Neural cell (in vitro differentiated cells): ENCODE data around the gene UGCG. TPM values are rescaled to one million over a fixed set of nuclear protein-coding genes. Genes with fewer than 3 reads are reported as not detected.

Experiments
- H2AFZ ChIP-seq: fragments of 200-600, 300-800 bp; sonication (generic), shearing (Covaris generic); 2 replicates; pipeline ENCODE4 v1.6.0; 2014; ENCODE audit warnings: low read depth, mild to moderate bottlenecking, antibody characterized with exemption, low read length, moderate library complexity
- H3F3A ChIP-seq: fragments of 200-600 bp; shearing (Covaris generic); 2 replicates; pipeline ENCODE4 v1.6.1; 2016; ENCODE audit warnings: mild to moderate bottlenecking, moderate library complexity, mixed read lengths, antibody characterized with exemption, low read length; ENCODE audit not compliant: insufficient read depth, poor library complexity, severe bottlenecking
- H3K27ac ChIP-seq: fragments of 200-600, 300-800 bp; sonication (generic), shearing (Covaris generic); 2 replicates; pipeline ENCODE4 v1.5.1; 2014; ENCODE audit warnings: mild to moderate bottlenecking, low read length, moderate library complexity
- H3K27me3 ChIP-seq: fragments of 300-800, 200-600 bp; sonication (generic), shearing (Covaris generic); 2 replicates; pipeline ENCODE4 v1.6.0; 2014; ENCODE audit warnings: mild to moderate bottlenecking, low read depth, low read length, moderate library complexity; ENCODE audit not compliant: insufficient read depth
- H3K36me3 ChIP-seq: fragments of 300-800, 200-600 bp; sonication (generic), shearing (Covaris generic); 2 replicates; pipeline ENCODE4 v1.5.1; 2014; ENCODE audit warnings: mild to moderate bottlenecking, antibody characterized with exemption, low read length, moderate library complexity; ENCODE audit not compliant: insufficient read depth
- H3K4me2 ChIP-seq: fragments of 300-800, 200-600 bp; sonication (generic), shearing (Covaris generic); 2 replicates; pipeline ENCODE4 v1.6.0; 2014; ENCODE audit warnings: mild to moderate bottlenecking, low read length
- H3K4me3 ChIP-seq: fragments of 300-800, 200-600 bp; sonication (generic), shearing (Covaris generic); 2 replicates; pipeline ENCODE4 v1.5.1; 2014; ENCODE audit warnings: mild to moderate bottlenecking, low read length, moderate library complexity
- H3K79me2 ChIP-seq: fragments of 200-600 bp; shearing (Covaris generic); replicated peaks from 2 replicates; pipeline ENCODE4 v1.6.0; 2014; ENCODE audit warnings: mild to moderate bottlenecking, low read length, moderate library complexity; ENCODE audit not compliant: insufficient read depth
- H3K9ac ChIP-seq: fragments of 300-800, 200-600 bp; sonication (generic), shearing (Covaris generic); 2 replicates; pipeline ENCODE4 v1.6.1; 2016; ENCODE audit warnings: mild to moderate bottlenecking, low read length, mixed read lengths
- H3K9me2 ChIP-seq: fragments of 200-600 bp; shearing (Covaris generic); 2 replicates; pipeline ENCODE4 v1.6.1; 2016; ENCODE audit warnings: mild to moderate bottlenecking, low read length, mixed read lengths; ENCODE audit not compliant: insufficient read depth
- H3K9me3 ChIP-seq: fragments of 200-600, 300-800 bp; sonication (generic), shearing (Covaris generic); 2 replicates; pipeline ENCODE4 v1.6.1; 2016; ENCODE audit warnings: mild to moderate bottlenecking, mixed run types, low read length, moderate library complexity, mixed read lengths
- H4K20me1 ChIP-seq: fragments of 200-600 bp; shearing (Covaris generic); 2 replicates; pipeline ENCODE4 v1.6.1; 2016; ENCODE audit warnings: mild to moderate bottlenecking, mixed run types; ENCODE audit not compliant: insufficient read depth
- EP300 ChIP-seq: fragments of 450-650 bp; conservative IDR thresholded peaks from 2 replicates; pipeline ENCODE4 v1.6.1; 2014; ENCODE audit warnings: antibody characterized with exemption, mild to moderate bottlenecking, moderate library complexity; ENCODE audit not compliant: poor library complexity, severe bottlenecking
- EZH2 ChIP-seq: fragments of 200-600, 300-800 bp; shearing (Covaris generic), sonication (generic); IDR thresholded peaks from 2 replicates; pipeline ENCODE4 v1.6.1; 2014; ENCODE audit warnings: antibody characterized with exemption, low read length, borderline replicate concordance, mild to moderate bottlenecking; ENCODE audit not compliant: insufficient read depth, poor library complexity, severe bottlenecking
- MXI1 ChIP-seq: fragments of 450-650 bp; conservative IDR thresholded peaks from 2 replicates; pipeline ENCODE4 v1.6.1; 2014; ENCODE audit warnings: antibody characterized with exemption, mild to moderate bottlenecking; ENCODE audit not compliant: poor library complexity, severe bottlenecking
- POLR2AphosphoS5 ChIP-seq: IDR thresholded peaks from 2 replicates; pipeline ENCODE4 v1.6.1; 2012
- RAD21 ChIP-seq: fragments of 450-650 bp; conservative IDR thresholded peaks from 2 replicates; pipeline ENCODE4 v1.6.1; 2014; ENCODE audit warnings: antibody characterized with exemption, mild to moderate bottlenecking, moderate library complexity
- SMC3 ChIP-seq: fragments of 450-650 bp; conservative IDR thresholded peaks from 2 replicates; pipeline ENCODE4 v1.6.1; 2014; ENCODE audit warnings: antibody characterized with exemption, mild to moderate bottlenecking, moderate library complexity; ENCODE audit not compliant: poor library complexity
- TAF1 ChIP-seq: IDR thresholded peaks from 2 replicates; pipeline ENCODE4 v1.6.1; 2012; ENCODE audit warnings: low read depth
- polyA plus RNA-seq: library from polyadenylated mRNA; depleted of rRNA; stranded (reverse); fragments of >200 nt; gene quantifications from 2 replicates; pipeline ENCODE4 v1.2.3, GENCODE V29; 2014
- TF ChIP-seq, protein P1 (sequence below): IDR thresholded peaks from 2 replicates; pipeline ENCODE4 v1.6.1; 2012; ENCODE audit warnings: borderline replicate concordance
- TF ChIP-seq, protein P2 (sequence below): fragments of 450-650 bp; IDR thresholded peaks from 2 replicates; pipeline ENCODE4 v1.5.1; 2014; ENCODE audit warnings: antibody characterized with exemption, mild to moderate bottlenecking, moderate library complexity; ENCODE audit not compliant: poor library complexity, severe bottlenecking

Gene UGCG
- polyA plus RNA-seq, 1 donor from 2014 or later = 93.6 TPM

DNA sequence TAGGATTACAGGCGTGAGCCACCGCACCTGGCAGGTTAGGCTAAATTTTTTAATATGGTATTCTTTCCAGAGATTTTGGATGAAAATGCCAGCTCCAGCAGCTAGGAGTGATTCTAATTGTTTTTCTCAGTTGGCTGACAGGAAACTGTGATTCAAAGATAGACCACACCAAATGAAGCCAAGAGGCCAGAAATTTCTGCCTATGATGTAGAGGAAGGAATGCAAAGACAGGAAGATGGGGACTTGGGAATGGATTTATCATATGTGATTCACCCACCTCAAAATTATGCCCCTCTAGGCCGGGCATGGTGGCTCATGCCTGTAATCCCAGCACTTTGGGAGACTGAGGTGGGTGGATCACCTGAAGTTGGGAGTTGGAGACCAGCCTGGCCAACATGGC is 53.3 kb downstream of the UGCG start (continued):
- TF ChIP-seq RAD21 = no peak

DNA sequence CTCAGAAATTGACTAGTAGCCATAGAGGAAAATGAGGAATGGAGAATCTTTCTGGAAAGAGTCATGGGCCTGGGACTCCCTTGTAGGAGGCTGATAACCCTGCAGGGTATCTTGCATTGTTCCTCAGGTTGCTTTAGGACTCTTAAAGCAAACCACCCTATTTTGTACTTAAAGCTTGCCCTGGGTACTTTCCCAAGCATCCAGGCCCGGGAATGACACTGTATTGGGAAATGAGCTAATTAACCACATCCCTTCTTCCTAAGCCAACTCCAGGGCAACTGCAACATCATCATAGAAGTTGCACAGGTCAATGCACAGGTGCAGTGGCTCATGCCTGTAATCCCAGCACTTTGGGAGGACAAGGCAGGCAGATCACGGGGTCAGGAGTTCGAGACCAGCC is 55.9 kb downstream of the UGCG start:
- no peaks in the 10 kb centered on the region for H4K20me1 ChIP-seq
- H3F3A ChIP-seq = no peaks in the 10 kb centered on the region
- no peak for TF ChIP-seq POLR2AphosphoS5
- TF ChIP-seq EZH2 = no peak
- no peak for TF ChIP-seq SMC3
- no peak for TF ChIP-seq RAD21
- TF ChIP-seq, protein P1, sequence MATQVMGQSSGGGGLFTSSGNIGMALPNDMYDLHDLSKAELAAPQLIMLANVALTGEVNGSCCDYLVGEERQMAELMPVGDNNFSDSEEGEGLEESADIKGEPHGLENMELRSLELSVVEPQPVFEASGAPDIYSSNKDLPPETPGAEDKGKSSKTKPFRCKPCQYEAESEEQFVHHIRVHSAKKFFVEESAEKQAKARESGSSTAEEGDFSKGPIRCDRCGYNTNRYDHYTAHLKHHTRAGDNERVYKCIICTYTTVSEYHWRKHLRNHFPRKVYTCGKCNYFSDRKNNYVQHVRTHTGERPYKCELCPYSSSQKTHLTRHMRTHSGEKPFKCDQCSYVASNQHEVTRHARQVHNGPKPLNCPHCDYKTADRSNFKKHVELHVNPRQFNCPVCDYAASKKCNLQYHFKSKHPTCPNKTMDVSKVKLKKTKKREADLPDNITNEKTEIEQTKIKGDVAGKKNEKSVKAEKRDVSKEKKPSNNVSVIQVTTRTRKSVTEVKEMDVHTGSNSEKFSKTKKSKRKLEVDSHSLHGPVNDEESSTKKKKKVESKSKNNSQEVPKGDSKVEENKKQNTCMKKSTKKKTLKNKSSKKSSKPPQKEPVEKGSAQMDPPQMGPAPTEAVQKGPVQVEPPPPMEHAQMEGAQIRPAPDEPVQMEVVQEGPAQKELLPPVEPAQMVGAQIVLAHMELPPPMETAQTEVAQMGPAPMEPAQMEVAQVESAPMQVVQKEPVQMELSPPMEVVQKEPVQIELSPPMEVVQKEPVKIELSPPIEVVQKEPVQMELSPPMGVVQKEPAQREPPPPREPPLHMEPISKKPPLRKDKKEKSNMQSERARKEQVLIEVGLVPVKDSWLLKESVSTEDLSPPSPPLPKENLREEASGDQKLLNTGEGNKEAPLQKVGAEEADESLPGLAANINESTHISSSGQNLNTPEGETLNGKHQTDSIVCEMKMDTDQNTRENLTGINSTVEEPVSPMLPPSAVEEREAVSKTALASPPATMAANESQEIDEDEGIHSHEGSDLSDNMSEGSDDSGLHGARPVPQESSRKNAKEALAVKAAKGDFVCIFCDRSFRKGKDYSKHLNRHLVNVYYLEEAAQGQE = no peak
- no peak for TF ChIP-seq EP300
- TF ChIP-seq MXI1 = no peak
- TF ChIP-seq TAF1 = no peak
- TF ChIP-seq, protein P2, sequence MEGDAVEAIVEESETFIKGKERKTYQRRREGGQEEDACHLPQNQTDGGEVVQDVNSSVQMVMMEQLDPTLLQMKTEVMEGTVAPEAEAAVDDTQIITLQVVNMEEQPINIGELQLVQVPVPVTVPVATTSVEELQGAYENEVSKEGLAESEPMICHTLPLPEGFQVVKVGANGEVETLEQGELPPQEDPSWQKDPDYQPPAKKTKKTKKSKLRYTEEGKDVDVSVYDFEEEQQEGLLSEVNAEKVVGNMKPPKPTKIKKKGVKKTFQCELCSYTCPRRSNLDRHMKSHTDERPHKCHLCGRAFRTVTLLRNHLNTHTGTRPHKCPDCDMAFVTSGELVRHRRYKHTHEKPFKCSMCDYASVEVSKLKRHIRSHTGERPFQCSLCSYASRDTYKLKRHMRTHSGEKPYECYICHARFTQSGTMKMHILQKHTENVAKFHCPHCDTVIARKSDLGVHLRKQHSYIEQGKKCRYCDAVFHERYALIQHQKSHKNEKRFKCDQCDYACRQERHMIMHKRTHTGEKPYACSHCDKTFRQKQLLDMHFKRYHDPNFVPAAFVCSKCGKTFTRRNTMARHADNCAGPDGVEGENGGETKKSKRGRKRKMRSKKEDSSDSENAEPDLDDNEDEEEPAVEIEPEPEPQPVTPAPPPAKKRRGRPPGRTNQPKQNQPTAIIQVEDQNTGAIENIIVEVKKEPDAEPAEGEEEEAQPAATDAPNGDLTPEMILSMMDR = no peak
- no peak overlapping the region for H3K4me2 ChIP-seq
- H3K27ac ChIP-seq = no peak overlapping the region
- no peak overlapping the region for H2AFZ ChIP-seq
- H3K36me3 ChIP-seq = no peaks in the 10 kb centered on the region
- no peaks in the 10 kb centered on the region for H3K9me2 ChIP-seq
- no peak overlapping the region for H3K4me3 ChIP-seq
- H3K9me3 ChIP-seq = no peaks in the 10 kb centered on the region
- no peaks in the 10 kb centered on the region for H3K79me2 ChIP-seq
- no peaks in the 10 kb centered on the region for H3K27me3 ChIP-seq
- H3K9ac ChIP-seq = no peak overlapping the region

DNA sequence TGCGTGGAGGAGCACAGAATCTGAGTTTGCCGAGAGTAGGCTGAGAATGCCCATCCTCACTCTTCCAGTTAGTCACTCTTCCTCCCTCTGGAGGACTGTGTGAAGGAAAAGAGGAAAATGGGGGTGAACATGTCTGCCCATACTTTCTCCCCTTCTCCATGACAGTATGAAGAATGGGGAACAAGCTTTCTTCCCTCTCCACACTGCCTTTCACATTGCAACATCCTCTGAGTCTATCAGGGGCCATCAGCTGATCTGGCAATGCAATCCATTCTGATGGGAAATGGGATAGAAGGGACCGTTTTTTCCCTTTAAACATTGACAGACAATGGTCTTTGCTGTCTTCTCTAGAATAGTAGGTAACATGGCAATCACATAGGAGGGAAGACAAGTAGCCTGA is 56.8 kb downstream of the UGCG start:
- no peak overlapping the region for H3K27ac ChIP-seq
- TF ChIP-seq RAD21 (no peak), POLR2AphosphoS5 (no peak), TAF1 (no peak), EZH2 (no peak), EP300 (no peak), SMC3 (no peak)
- TF ChIP-seq, protein P2 = no peak
- TF ChIP-seq, protein P1 = no peak
- no peak overlapping the region for H2AFZ ChIP-seq
- no peak overlapping the region for H3K4me3 ChIP-seq
- no peaks in the 10 kb centered on the region for H3K9me2 ChIP-seq
- H3K4me2 ChIP-seq = no peak overlapping the region
- no peaks in the 10 kb centered on the region for H3F3A ChIP-seq
- H3K27me3 ChIP-seq = no peaks in the 10 kb centered on the region
- no peaks in the 10 kb centered on the region for H4K20me1 ChIP-seq
- no peaks in the 10 kb centered on the region for H3K79me2 ChIP-seq
- H3K36me3 ChIP-seq = no peaks in the 10 kb centered on the region
- H3K9me3 ChIP-seq = no peaks in the 10 kb centered on the region
- H3K9ac ChIP-seq = no peak overlapping the region
